Aorta (tissue), 5 donors: ENCODE measurements around the gene SMIM27. TPM values are rescaled to one million over a fixed set of nuclear protein-coding genes. Genes with fewer than 3 reads are reported as not detected.

Experiments
- ATAC-seq: fragments of 200-7000 bp; cut with Tn5 transposase; one replicate; pipeline ENCODE4 v1.9.1; 2022; ENCODE audit warnings: moderate library complexity; ENCODE audit not compliant: low FRiP score
- DNase-seq, 2 donors: peaks; one replicate each; pipeline ENCODE4 v3.0.0-alpha.2; 2020
- H3K27ac ChIP-seq, 2 donors: one replicate each; pipeline ENCODE4 v1.5.1; 2013; ENCODE audit warnings: low read length in 2 of 2, mild to moderate bottlenecking in 2 of 2, moderate library complexity in 2 of 2, control low read depth in 1 of 2, inconsistent platforms in 1 of 2, low read depth in 1 of 2
- H3K27me3 ChIP-seq, 2 donors: one replicate each; pipeline ENCODE4 v1.6.1; 2013; ENCODE audit warnings: control low read depth in 1 of 2, low read length in 1 of 2, mild to moderate bottlenecking in 1 of 2, moderate library complexity in 1 of 2; ENCODE audit not compliant: insufficient read depth in 2 of 2, control insufficient read depth in 1 of 2
- H3K36me3 ChIP-seq, 2 donors: one replicate each; pipeline ENCODE4 v1.6.1; 2013; ENCODE audit warnings: control low read depth in 1 of 2, low read length in 1 of 2, mild to moderate bottlenecking in 1 of 2; ENCODE audit not compliant: insufficient read depth in 2 of 2, control insufficient read depth in 1 of 2
- H3K4me1 ChIP-seq, 2 donors: one replicate each; pipeline ENCODE4 v1.6.1; 2013; ENCODE audit warnings: low read length in 2 of 2, control low read depth in 1 of 2, mild to moderate bottlenecking in 1 of 2, moderate library complexity in 1 of 2; ENCODE audit not compliant: insufficient read depth in 2 of 2, control insufficient read depth in 1 of 2
- H3K4me3 ChIP-seq, 2 donors: one replicate each; pipeline ENCODE4 v1.5.1; 2013; ENCODE audit warnings: low read length in 2 of 2, control low read depth in 1 of 2, mild to moderate bottlenecking in 1 of 2
- H3K9me3 ChIP-seq: one replicate; pipeline ENCODE4 v1.6.1; 2013; ENCODE audit warnings: mild to moderate bottlenecking, low read length; ENCODE audit not compliant: control insufficient read depth
- WGBS, 2 donors: extraction: QIAGEN DNeasy Blood & Tissue Kit; methylation state at CpG; one replicate each; pipeline ENCODE4 v1.1.7; 2013; 5-methylcytosine and 5-hydroxymethylcytosine counted together
- intact Hi-C, 2 donors: fragments of 100-400 bp; cut with DNase I; formaldehyde crosslinking; loops; one replicate each; pipeline versions ENCODE4 v1.14.2 to v1.15.0; 2022
- polyA plus RNA-seq, 2 donors: library from polyadenylated mRNA; stranded (reverse); fragments of 200-250 nt; gene quantifications; one replicate each; pipeline ENCODE4 v1.2.3, GENCODE V29; 2013
- total RNA-seq, 2 donors: library from RNA; stranded (reverse); fragmentation: NEBNext Ultra II Directional; extraction: Animal tissue kit (Norgen Biotek cat#: 25700); gene quantifications; one replicate each; pipeline ENCODE4 v1.2.1, GENCODE V29; 2021
- donor health status: healthy with polysubstance abuse.
- donor health status: Bipolar disorder and iron deficiency.
- donor health status: DM: no; HTN: no; CAD: no.
- donor health status: DM: no; HTN: no; CAD: no.
- donor health status: DM: yes; HTN: yes; CAD: no.

Gene SMIM27
- total and polyA plus RNA-seq, 4 donors, result 6.5 to 48.8 (median 9.7) TPM

DNA sequence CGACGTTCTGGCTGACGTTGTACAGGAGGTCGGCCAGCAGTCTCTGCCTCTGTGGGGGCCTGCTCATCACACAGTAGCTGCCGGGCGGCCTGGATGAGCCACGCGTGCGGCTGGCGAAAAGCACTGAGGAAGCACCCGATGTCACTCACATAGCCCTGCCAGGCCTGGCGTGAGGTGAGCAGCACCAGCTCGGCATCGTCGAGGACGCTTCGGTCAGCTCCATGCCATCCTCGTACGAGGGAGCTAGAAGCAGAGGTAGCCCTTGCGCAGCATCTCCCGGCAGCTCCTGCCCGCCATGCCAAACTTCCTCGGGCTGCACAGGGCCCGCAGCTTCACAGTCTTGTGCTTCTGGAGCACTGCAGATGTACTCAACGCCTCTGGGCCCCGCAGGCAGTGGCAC lies 14.6 kb downstream of the SMIM27 start:
- no peaks in the 10 kb centered on the region for H3K9me3 ChIP-seq
- 96 to 97% methylated on average over 26 of the region's 26 CpGs for WGBS, 2 donors
- H3K36me3 ChIP-seq, result peaks cover 4 to 11% of the 10 kb centered on the region in 2 donors
- H3K27me3 ChIP-seq, result no peaks in the 10 kb centered on the region
- ATAC-seq (peak; percentile 36), DNase-seq (peak in 1 of 2 donors; percentile 44)
- intact Hi-C loops, result no loop called here
- no peak overlapping the region for H3K27ac ChIP-seq
- no peaks in the 10 kb centered on the region for H3K4me1 ChIP-seq
- no peak overlapping the region for H3K4me3 ChIP-seq

- Histone ChIP-seq H3K36me3 (peaks cover 4 to 10% of the 10 kb centered on the region in 2 donors), H3K4me3 (no peak overlapping the region), H3K4me1 (no peaks in the 10 kb centered on the region), H3K27ac (no peak overlapping the region), H3K9me3 (no peaks in the 10 kb centered on the region), H3K27me3 (no peaks in the 10 kb centered on the region)
- no peak for DNase-seq
- intact Hi-C loops, result no loop called here
- no peak for ATAC-seq
- 82 to 89% methylated on average over 4 of the region's 4 CpGs for WGBS, 2 donors
These were observed 18.1 kb downstream of the SMIM27 start for GRCh38 chr9:32570262-32570661.

DNA sequence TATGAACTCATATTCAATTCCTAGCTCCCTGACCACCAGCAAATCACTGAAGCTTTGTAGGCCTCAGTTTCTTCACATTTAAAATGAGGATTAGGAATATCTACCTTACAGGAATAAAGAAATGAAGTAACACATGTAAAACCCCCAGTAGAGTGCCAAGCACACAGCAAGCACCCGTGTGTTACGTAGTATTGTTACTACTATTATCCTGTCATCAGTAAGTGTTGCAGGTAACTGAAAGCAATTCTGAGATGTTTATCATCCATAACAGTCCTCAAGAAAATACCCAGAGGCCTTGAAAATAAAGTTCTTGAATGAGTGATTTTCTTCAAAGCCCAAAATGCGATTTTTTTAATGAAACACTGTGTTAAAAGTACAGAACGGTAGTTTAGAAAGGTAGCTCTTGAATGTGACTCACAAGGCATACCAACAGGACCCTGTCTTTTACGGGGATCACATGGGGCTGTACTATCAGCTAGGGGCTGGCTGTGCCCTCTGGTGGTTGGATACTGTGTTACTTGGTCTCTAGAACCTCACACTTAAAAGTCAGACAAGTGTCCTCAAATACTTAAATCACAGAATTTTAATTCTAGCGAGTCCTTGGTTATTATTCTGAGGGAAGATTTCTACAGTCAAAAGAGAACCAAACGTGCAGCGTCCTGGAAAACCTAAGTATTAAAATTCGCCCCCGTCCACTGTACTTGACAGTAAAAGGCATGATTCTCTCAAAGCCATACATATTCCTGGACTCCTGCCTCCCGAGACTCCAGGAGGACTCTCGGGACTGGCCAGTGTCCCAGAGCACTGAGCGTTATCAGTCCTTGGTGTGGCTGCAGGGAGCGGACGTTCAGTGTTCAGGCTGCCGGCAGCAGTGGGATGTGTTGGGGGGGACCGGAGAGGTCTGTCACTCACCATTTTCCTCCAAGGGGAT lies 20.1 kb downstream of the SMIM27 start:
- Histone ChIP-seq H3K27me3 (no peaks in the 10 kb centered on the region), H3K9me3 (no peaks in the 10 kb centered on the region), H3K36me3 (peaks cover 0 to 3% of the 10 kb centered on the region in 2 donors), H3K4me1 (no peaks in the 10 kb centered on the region), H3K27ac (peak overlapping the region; percentile 59 to 68), H3K4me3 (peak overlapping the region; percentile 34 to 92)
- WGBS, 2 donors, result 1 to 2% methylated on average over 17 of the region's 17 CpGs
- DNase-seq, result peak in 1 of 2 donors; percentile 60
- intact Hi-C loops, result loop anchor here in 1 of 2 donors (2.0 kb wide), 2 partner anchors 21 to 187 kb away; partner anchors contain the start of gene ACO1
- peak; percentile 86 for ATAC-seq

GRCh38 chr9:32572900-32573523 lies 20.9 kb downstream of the SMIM27 start, which contains the start of gene NDUFB6:
Gene NDUFB6, minus strand, starts transcription at chr9:32573159. Its CDS starts 99 bp downstream, at chr9:32573060.
- no peaks in the 10 kb centered on the region for H3K4me1 ChIP-seq
- intact Hi-C loops, result loop anchor here in 1 of 2 donors (2.0 kb wide), 2 partner anchors 22 to 188 kb away; partner anchors contain the start of gene ACO1
- DNase-seq (peak; percentile 97 to 99), ATAC-seq (peak; percentile 99)
- H3K36me3 ChIP-seq, result peaks cover 0 to 3% of the 10 kb centered on the region in 2 donors
- 0% methylated on average over 36 of the region's 36 CpGs for WGBS, 2 donors
- H3K4me3 ChIP-seq, result peak within 1 kb of the TSS; percentile 50 to 92
- no peaks in the 10 kb centered on the region for H3K9me3 ChIP-seq
- no peaks in the 10 kb centered on the region for H3K27me3 ChIP-seq
- peak within 1 kb of the TSS; percentile 68 to 72 for H3K27ac ChIP-seq

DNA sequence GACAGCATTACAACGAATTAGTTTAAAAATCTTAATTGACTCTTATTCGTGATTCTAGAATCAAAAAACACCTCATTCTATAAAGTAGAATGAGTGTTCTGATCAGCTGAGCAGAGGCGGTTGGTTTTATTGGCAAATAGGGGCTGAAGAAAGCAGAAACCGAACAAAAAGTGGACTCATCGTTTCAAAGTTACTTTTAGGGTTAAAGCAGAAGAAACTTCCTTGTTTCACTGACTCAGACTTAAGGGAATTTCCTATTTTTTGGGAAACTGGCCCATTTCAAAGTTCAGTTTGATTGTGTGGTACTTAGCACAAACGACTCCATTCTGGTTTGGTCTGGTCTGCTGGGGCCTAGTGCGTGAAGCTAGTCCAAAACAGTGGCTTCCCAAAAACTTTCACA lies 21.7 kb downstream of the SMIM27 start:
- no peaks in the 10 kb centered on the region for H3K4me1 ChIP-seq
- ATAC-seq (no peak), DNase-seq (no peak)
- no peaks in the 10 kb centered on the region for H3K27me3 ChIP-seq
- 86 to 88% methylated on average over 7 of the region's 7 CpGs for WGBS, 2 donors
- peak overlapping the region in 1 of 2 donors; percentile 16 for H3K27ac ChIP-seq
- intact Hi-C loops, result loop anchor here in 1 of 2 donors (2.0 kb wide), 2 partner anchors 23 to 189 kb away; partner anchors contain the start of gene ACO1
- H3K9me3 ChIP-seq, result no peaks in the 10 kb centered on the region
- H3K36me3 ChIP-seq, result peaks cover 0 to 3% of the 10 kb centered on the region in 2 donors
- H3K4me3 ChIP-seq, result no peak overlapping the region

DNA sequence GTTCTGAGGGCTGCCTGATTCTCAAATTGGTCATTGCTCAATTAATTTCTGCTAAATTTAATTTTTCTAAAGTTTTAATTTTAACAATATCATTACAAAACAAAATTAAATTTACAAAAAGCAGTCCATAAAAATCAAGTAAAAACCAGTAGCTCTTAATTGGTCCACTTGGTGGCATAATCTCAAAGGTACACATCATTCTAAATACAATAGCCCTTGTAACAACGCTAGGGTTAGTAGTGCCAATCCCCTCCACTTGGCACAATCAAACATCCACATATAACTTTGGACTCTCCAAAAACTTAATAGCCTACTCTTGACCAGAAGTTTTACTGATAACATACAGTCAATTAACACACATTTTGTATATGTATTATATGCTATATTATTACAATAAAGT lies 22.7 kb downstream of the SMIM27 start:
- Histone ChIP-seq H3K4me1 (no peaks in the 10 kb centered on the region), H3K9me3 (no peaks in the 10 kb centered on the region), H3K36me3 (peaks cover 0 to 3% of the 10 kb centered on the region in 2 donors), H3K27me3 (no peaks in the 10 kb centered on the region), H3K27ac (no peak overlapping the region), H3K4me3 (no peak overlapping the region)
- no peak for DNase-seq
- intact Hi-C loops, result no loop called here
- no peak for ATAC-seq
- 61 to 62% methylated on average over 1 of the region's 1 CpG for WGBS, 2 donors

GRCh38 chr9:32577316-32577715 lies 25.2 kb downstream of the SMIM27 start:
- DNase-seq, result no peak
- Histone ChIP-seq H3K9me3 (no peaks in the 10 kb centered on the region), H3K27ac (no peak overlapping the region), H3K4me3 (no peak overlapping the region), H3K36me3 (no peaks in the 10 kb centered on the region), H3K27me3 (no peaks in the 10 kb centered on the region), H3K4me1 (no peaks in the 10 kb centered on the region)
- 84 to 85% methylated on average over 3 of the region's 3 CpGs for WGBS, 2 donors
- intact Hi-C loops, result no loop called here
- ATAC-seq, result no peak

- no peaks in the 10 kb centered on the region for H3K4me1 ChIP-seq
- no peak overlapping the region for H3K27ac ChIP-seq
- no peaks in the 10 kb centered on the region for H3K27me3 ChIP-seq
- 42 to 44% methylated on average over 5 of the region's 5 CpGs for WGBS, 2 donors
- intact Hi-C loops, result loop anchor here (2.0 kb wide), 1 partner anchor 200 kb away; no protein-coding TSS in a partner anchor
- no peaks in the 10 kb centered on the region for H3K36me3 ChIP-seq
- H3K9me3 ChIP-seq, result no peaks in the 10 kb centered on the region
- ATAC-seq, result no peak
- no peak overlapping the region for H3K4me3 ChIP-seq
- DNase-seq, result no peak
These were observed 26.8 kb downstream of the SMIM27 start for GRCh38 chr9:32578976-32579375.
